H7 (cell line): Measurements from ENCODE around the gene SMPDL3B. TPM values are rescaled to one million over a fixed set of nuclear protein-coding genes. Genes with fewer than 3 reads are reported as not detected.
"Not testable (repeated sequence)": the region's sequence is repeated elsewhere in the genome, so short reads cannot be mapped to it uniquely, and the experiment has no call there.

Source experiments
- DNase-seq: peaks from one replicate; pipeline ENCODE4 v3.0.0; 2012
- H3K27me3 ChIP-seq: 2 replicates; pipeline ENCODE4 v1.6.0; 2011; ENCODE audit warnings: mild to moderate bottlenecking, low read length; ENCODE audit not compliant: control insufficient read depth, insufficient read depth
- H3K36me3 ChIP-seq: replicated peaks from 2 replicates; pipeline ENCODE4 v1.5.1; 2011; ENCODE audit warnings: low read length; ENCODE audit not compliant: control insufficient read depth, insufficient read depth
- H3K4me3 ChIP-seq: 2 replicates; pipeline ENCODE4 v1.5.1; 2011; ENCODE audit warnings: low read depth, mild to moderate bottlenecking, control low read depth, low read length, moderate library complexity; ENCODE audit not compliant: insufficient read depth
- total RNA-seq: library from RNA; depleted of rRNA; stranded (reverse); fragments of >200 nt; shearing (Covaris generic); gene quantifications from 2 replicates; pipeline ENCODE4 v1.2.3, GENCODE V29; 2014

Gene SMPDL3B
- total RNA-seq, 1 experiment from 2014 or later = 14.8 TPM

- no peak for DNase-seq
- no peaks in the 10 kb centered on the region for H3K27me3 ChIP-seq
- H3K36me3 ChIP-seq = peaks cover 5% of the 10 kb centered on the region
- no peak overlapping the region for H3K4me3 ChIP-seq
Observed at GRCh38 chr1:27971674-27972073, 36.9 kb downstream of the SMPDL3B start.

- Histone ChIP-seq H3K27me3 (no peaks in the 10 kb centered on the region), H3K36me3 (peaks cover 5% of the 10 kb centered on the region), H3K4me3 (no peak overlapping the region)
- DNase-seq = no peak
Observed at GRCh38 chr1:27972141-27972540, 37.3 kb downstream of the SMPDL3B start.

- Histone ChIP-seq H3K36me3 (peaks cover 4% of the 10 kb centered on the region), H3K4me3 (no peak overlapping the region), H3K27me3 (no peaks in the 10 kb centered on the region)
- no peak for DNase-seq
Observed at GRCh38 chr1:27973771-27974416, 39.1 kb downstream of the SMPDL3B start.

- Histone ChIP-seq H3K27me3 (no peaks in the 10 kb centered on the region), H3K36me3 (peaks cover 4% of the 10 kb centered on the region), H3K4me3 (no peak overlapping the region)
- DNase-seq = no peak
Observed at GRCh38 chr1:27974417-27974781, 39.6 kb downstream of the SMPDL3B start.

GRCh38 chr1:27979151-27979858 is 44.5 kb downstream of the SMPDL3B start:
- Histone ChIP-seq H3K4me3 (no peak overlapping the region), H3K27me3 (no peaks in the 10 kb centered on the region), H3K36me3 (peaks cover 2% of the 10 kb centered on the region)
- no peak for DNase-seq

- DNase-seq = no peak
- 0 out of 2 replicates have a peak, but pooled peaks cover 1% of the 10 kb centered on the region for H3K36me3 ChIP-seq
- H3K4me3 ChIP-seq = no peak overlapping the region
- no peaks in the 10 kb centered on the region for H3K27me3 ChIP-seq
Observed at GRCh38 chr1:27979859-27980201, 45.0 kb downstream of the SMPDL3B start.

GRCh38 chr1:27980216-27980845 is 45.5 kb downstream of the SMPDL3B start:
- no peak overlapping the region for H3K4me3 ChIP-seq
- 0 out of 2 replicates have a peak, but pooled peaks cover 1% of the 10 kb centered on the region for H3K36me3 ChIP-seq
- no peaks in the 10 kb centered on the region for H3K27me3 ChIP-seq
- no peak for DNase-seq

- Histone ChIP-seq H3K4me3 (no peak overlapping the region), H3K36me3 (0 out of 2 replicates have a peak, but pooled peaks cover 1% of the 10 kb centered on the region), H3K27me3 (no peaks in the 10 kb centered on the region)
- no peak for DNase-seq
Observed at GRCh38 chr1:27981145-27981544, 46.3 kb downstream of the SMPDL3B start.

- no peaks in the 10 kb centered on the region for H3K27me3 ChIP-seq
- H3K4me3 ChIP-seq = no peak overlapping the region
- peaks cover 19% of the 10 kb centered on the region for H3K36me3 ChIP-seq
- no peak for DNase-seq
Observed at GRCh38 chr1:27990920-27991537, 56.2 kb downstream of the SMPDL3B start.

GRCh38 chr1:27992276-27992675 is 57.5 kb downstream of the SMPDL3B start:
- H3K27me3 ChIP-seq = no peaks in the 10 kb centered on the region
- peaks cover 24% of the 10 kb centered on the region for H3K36me3 ChIP-seq
- no peak for DNase-seq
- H3K4me3 ChIP-seq = no peak overlapping the region

GRCh38 chr1:27993241-27993640 is 58.4 kb downstream of the SMPDL3B start:
- DNase-seq = no peak
- Histone ChIP-seq H3K36me3 (peaks cover 25% of the 10 kb centered on the region), H3K27me3 (no peaks in the 10 kb centered on the region), H3K4me3 (no peak overlapping the region)

- Histone ChIP-seq H3K27me3 (no peaks in the 10 kb centered on the region), H3K36me3 (peaks cover 18% of the 10 kb centered on the region)
- no peak for DNase-seq
Observed at GRCh38 chr1:27994060-27994459, 59.3 kb downstream of the SMPDL3B start.

GRCh38 chr1:27994526-27994925 is 59.7 kb downstream of the SMPDL3B start:
- H3K4me3 ChIP-seq = not testable (repeated sequence)

More at GRCh38 chr1:27994060-27994459, 59.3 kb downstream of the SMPDL3B start:
- H3K4me3 ChIP-seq = no peak overlapping the region

GRCh38 chr1:27999055-27999454 is 64.3 kb downstream of the SMPDL3B start:
- Histone ChIP-seq H3K27me3 (no peaks in the 10 kb centered on the region), H3K36me3 (peaks cover 13% of the 10 kb centered on the region), H3K4me3 (no peak overlapping the region)
- no peak for DNase-seq

More at GRCh38 chr1:27994526-27994925, 59.7 kb downstream of the SMPDL3B start:
- not testable (repeated sequence) for DNase-seq, H3K27me3 ChIP-seq
- H3K36me3 ChIP-seq = peaks cover 16% of the 10 kb centered on the region

GRCh38 chr1:28002600-28002999 is 67.8 kb downstream of the SMPDL3B start:
- H3K27me3 ChIP-seq = no peaks in the 10 kb centered on the region
- H3K4me3 ChIP-seq = no peak overlapping the region
- H3K36me3 ChIP-seq = peaks cover 8% of the 10 kb centered on the region
- DNase-seq = no peak
